Ammon's horn (tissue), 1 donor: ENCODE results near the gene NAALADL1.

Experiments
- DNase-seq: peaks from one replicate; pipeline ENCODE4 v3.0.0-alpha.2; 2016; ENCODE audit warnings: low spot score

NAALADL1 gene

DNA sequence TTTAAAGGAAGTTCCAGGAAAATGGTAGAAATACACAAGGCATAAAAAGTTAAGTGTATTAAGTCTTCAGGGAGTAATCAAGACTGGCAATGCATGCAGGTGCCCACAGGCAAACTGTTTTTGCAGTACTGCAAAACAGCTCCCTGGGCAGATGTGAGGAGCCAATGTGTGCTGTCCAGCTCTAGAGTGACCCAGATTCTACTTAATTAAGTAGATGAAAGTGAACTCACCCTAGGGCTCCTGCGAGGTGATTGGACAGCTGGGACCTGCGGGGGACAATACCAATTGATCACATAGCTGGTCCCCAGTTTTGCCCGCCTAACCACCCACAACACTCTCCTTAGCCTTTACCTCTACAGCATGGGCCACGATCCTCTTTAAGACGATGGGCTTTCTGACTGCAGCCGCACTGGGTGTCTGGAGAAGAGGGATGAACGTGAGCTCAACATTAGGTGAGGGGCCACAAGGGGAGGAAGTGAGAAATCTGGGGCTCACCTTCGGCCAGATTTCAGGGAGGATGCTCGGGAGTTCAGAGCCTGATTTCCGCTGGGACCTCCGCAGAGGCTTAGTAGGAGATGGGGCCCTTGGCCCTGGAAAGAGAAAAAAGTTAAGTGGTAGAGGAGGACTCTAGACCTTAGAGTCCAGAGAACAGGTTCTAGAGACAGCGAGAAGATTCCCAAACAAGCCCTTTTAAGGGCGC is 24.9 kb upstream of the NAALADL1 start:
- DNase-seq: no peak

- DNase-seq: no peak
These were observed 20.5 kb upstream of the NAALADL1 start for GRCh38 chr11:65078786-65079342.

GRCh38 chr11:65078151-65078550 is 19.8 kb upstream of the NAALADL1 start:
- no peak for DNase-seq

- no peak for DNase-seq
These were observed 19.1 kb upstream of the NAALADL1 start for GRCh38 chr11:65077451-65077850.

- DNase-seq: no peak
These were observed 14.2 kb upstream of the NAALADL1 start for GRCh38 chr11:65072631-65072966.

DNA sequence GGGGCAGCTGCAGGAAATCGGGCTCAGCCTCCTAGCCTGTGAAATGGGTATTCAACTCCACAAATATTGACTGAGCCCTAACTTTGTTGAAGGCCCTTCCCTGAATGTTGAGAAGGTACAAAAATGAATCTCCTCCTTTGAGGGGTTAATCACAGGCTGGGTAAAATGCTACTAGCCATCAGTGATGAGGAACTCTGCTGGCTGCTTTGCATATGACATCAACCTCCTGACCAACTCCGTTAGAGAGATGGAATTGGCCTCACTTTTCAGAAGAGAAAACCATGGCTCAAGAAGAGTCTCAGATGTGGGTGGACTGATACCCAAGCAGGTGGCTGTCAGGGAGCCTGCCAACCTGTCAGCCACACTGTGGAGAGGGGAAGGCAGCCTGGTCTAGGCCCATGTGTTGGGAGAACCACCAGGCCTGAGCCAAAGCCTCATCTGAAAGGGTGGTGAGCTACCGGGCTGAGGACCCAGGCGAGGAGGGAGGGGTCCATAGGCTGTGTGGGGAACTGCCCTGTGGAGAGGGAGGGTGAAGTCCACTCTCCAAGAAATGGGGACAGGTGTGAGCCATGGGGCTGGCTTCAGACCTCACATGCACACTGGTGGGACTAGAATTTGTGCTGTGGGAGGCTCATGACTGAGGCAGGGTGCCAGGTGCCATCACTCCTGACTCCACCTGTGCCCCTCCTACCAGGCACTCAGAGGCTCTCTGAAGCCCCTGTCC is 13.7 kb upstream of the NAALADL1 start:
- DNase-seq: no peak

DNA sequence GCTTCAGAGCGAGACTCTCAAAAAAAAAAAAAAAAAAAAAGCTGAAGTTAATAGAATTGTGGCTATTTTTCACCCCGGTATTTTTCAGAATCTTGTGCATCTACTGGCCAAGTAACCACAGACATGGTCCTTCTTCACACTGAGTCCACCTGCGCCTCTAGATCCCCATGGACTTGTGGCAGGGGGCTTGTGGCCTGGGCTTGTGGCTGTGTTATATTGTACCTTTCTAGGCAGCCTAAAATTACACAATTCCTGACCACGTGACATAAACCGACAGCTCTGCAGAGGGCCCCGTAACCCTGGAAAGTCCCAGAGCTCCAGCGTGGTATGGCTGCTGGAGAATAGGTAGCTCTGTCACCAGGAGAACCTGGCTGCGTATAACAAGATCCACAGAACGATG is 10.9 kb upstream of the NAALADL1 start:
- no peak for DNase-seq

- no peak for DNase-seq
These were observed 9.1 kb upstream of the NAALADL1 start for GRCh38 chr11:65067446-65067845.

DNA sequence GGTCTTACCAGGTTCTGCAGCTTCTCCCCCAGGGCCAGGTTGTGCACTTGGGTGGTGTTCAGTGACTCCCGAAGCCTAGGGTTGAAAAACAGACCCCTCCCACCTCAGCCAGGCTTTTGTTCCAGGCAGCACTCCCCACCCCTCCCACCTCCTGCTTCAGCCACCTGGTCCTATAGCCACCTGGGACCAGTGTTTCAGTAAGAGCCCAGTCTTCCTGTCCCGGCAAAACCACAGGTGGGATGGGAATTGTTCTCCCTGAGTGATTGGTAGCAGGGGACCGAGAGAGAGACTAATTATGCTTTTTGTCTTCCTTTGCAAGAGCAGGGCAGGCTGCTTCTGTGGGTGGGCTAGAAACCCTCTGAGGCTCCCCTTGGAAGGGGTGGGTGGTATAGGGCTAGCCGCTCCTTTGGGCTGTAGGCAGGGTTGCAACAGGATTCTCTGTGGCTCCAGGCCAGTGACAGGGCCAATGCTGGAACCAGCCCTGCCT is 8.5 kb upstream of the NAALADL1 start:
- DNase-seq: no peak

DNA sequence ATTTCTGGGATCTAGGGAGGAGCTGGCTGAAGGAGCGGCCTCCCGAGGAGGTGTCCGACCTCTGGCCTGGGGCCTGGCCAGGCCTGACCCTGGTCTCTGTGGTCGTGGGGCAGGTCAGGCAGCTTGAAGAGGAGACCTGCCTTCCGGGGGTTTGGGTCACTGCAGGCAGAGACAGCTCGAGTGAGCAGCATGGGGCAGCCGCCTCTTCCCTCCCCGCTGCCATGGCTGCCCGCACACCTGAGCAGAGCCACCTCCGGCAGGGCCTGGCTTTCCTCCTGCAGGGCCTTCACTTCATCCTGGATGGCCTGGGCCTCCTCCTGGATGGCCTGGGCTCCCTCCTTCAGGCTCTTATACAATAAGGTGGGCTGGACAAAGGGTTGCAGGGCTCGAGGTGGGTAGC is 8.0 kb upstream of the NAALADL1 start:
- no peak for DNase-seq

GRCh38 chr11:65065851-65066250 is 7.5 kb upstream of the NAALADL1 start:
- DNase-seq: no peak

- no peak for DNase-seq
These were observed 6.5 kb upstream of the NAALADL1 start for GRCh38 chr11:65064847-65065240.

DNA sequence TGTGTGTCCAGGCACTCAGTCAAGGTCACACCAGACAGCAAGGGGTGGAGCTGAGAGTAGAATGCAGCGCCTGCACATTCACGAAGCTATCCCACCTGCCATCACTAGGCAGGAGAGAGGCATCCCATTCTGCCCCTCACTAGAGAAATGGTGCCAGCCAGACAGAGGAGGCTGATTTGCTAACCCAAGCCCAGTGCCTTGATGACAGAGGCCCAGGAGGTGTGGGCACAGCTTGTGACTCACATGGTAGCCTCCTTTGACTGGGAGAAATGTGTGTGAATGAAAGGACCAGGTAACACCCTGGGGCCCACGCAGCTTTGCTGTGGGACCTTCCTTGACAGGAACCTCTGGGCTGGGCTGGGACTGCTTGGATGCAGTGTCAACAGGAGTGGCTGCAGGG is 5.2 kb upstream of the NAALADL1 start:
- no peak for DNase-seq

GRCh38 chr11:65060913-65061408 is 2.6 kb upstream of the NAALADL1 start:
- no peak for DNase-seq

DNA sequence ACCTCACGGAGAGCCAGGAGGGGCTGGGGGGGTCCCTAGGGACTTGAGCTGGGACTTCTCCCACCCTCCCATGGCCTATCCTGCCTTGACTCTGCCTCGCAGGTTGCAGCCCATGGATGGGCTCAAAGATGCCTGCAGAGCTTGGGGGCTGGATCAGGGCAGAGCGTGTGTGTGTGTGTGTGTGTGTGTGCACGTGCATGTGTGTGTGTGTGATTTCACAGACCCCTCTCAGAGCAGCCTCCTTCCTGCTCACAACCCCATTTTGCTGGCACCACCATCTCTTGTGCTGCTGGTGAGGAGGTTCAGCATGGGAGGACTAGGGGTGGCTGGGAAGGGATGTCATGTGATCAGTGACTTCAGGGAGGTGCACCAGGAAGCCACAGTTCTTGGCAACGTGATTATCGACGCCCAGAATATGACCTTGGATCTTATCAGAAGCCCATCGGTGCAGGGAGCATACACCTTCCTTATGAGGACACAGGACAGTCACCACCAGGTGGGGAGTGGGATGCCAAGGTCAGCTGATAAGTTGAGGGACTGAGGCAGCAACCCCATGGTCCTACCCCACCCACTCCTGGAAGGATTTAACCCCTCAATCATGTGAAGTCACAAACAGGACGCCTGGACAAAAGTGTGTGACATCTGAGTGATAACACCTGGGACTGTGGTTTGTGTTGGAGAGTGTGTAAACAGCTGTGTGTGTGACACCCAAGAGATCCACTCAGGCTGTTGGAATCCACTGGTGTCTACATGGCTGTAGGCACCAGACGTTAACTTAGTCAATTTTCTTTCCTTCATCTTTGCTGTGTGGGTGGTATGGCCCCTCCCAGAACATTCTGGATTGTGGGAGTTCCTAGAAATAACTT is 1.8 kb upstream of the NAALADL1 start:
- no peak for DNase-seq

- DNase-seq: no peak
These were observed 1.2 kb upstream of the NAALADL1 start for GRCh38 chr11:65059523-65059922.

- no peak for DNase-seq
These were observed 341 bp downstream of the NAALADL1 start for GRCh38 chr11:65058012-65058411.

GRCh38 chr11:65057526-65057925 is 827 bp downstream of the NAALADL1 start:
- DNase-seq: no peak

- no peak for DNase-seq
These were observed 1.4 kb downstream of the NAALADL1 start for GRCh38 chr11:65056999-65057398.

GRCh38 chr11:65055538-65055937 is 2.8 kb downstream of the NAALADL1 start:
- DNase-seq: no peak

DNA sequence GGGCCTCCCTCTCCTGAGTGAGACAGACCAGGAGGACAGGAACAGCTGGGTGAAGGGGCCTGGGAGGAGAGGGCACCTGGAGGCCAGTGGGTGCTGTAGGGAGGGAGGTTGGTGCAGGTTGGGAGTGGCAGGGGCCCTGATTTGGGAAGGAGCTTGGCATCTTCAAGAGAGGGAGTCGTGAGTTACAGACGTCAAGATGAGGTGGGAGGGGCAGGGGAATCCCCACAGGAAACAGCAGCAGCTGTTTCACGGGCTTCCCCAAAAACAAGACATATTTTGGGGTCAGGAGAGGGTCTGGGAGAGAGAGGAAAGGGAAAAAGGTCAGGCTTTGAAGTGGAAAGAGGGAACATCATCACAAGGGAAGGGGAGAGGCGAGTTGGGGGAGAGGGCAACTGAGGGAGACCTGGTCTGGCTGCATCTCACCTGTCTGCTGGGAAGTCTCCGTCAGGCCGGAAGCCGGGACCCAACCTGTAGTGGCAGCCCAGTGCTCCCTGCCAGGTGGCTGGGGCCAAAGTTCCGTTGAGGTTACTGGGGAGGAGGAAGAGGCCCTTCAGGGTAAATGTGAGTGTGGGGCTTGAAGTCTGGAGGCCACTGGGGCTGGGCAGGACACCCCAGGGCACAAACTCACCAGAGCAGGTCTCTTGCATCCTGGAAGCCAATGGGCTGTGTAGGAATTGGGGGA is 4.4 kb downstream of the NAALADL1 start:
- DNase-seq: no peak

- no peak for DNase-seq
These were observed 6.9 kb downstream of the NAALADL1 start for GRCh38 chr11:65051398-65051858.
